Motor neuron (in vitro differentiated cells): ENCODE data around the gene PDCD6IP. TPM values are rescaled to one million over a fixed set of nuclear protein-coding genes. Genes with fewer than 3 reads are reported as not detected.
"Not testable (repeated sequence)": the region's sequence is repeated elsewhere in the genome, so short reads cannot be mapped to it uniquely, and the experiment has no call there.

ENCODE experiments used
- ATAC-seq, 8 experiments: fragments of 200-7000 bp; cut with Tn5 transposase; replicated peaks in 6 of 8; 2 replicates each; pipeline ENCODE4 v1.8.0; 2021; ENCODE audit warnings: mild to moderate bottlenecking in 8 of 8, moderate library complexity in 8 of 8
- H3K27ac ChIP-seq, 2 donors: fragments of 250-450 bp; sonication (Bioruptor Pico); 2 replicates each; pipeline ENCODE4 v1.9.0; 2021; ENCODE audit warnings: antibody characterized with exemption in 2 of 2, mild to moderate bottlenecking in 2 of 2, moderate library complexity in 1 of 2
- H3K4me1 ChIP-seq, 2 donors: fragments of 250-450 bp; sonication (Bioruptor Pico); replicated peaks in 1 of 2; 2 replicates each; pipeline ENCODE4 v1.6.1; 2021; ENCODE audit warnings: antibody characterized with exemption in 2 of 2, mild to moderate bottlenecking in 2 of 2, moderate library complexity in 1 of 2
- H3K4me3 ChIP-seq, 5 donors: fragments of 250-450 bp; sonication (Bioruptor Pico); 2 replicates each; pipeline ENCODE4 v1.9.0; 2021; ENCODE audit warnings: antibody characterized with exemption in 5 of 5, mild to moderate bottlenecking in 5 of 5, moderate library complexity in 4 of 5
- WGBS, 10 experiments: fragments of 450-650 bp; shearing (Covaris generic); methylation state at CpG; one replicate each; pipeline ENCODE4 v1.0.0; 2022; 5-methylcytosine and 5-hydroxymethylcytosine counted together
- in situ Hi-C, 9 experiments: fragments of 400-800 bp; cut with MboI; loops; one replicate each; pipeline ENCODE4 v1.15.0; 2021; ENCODE audit warnings: low sequenced_read_pairs in 9 of 9, low pct_unique_long_range_greater_than_20kb in 2 of 9; ENCODE audit not compliant: unreplicated experiment in 9 of 9
- total RNA-seq, 8 experiments: library from RNA; unstranded; fragments of 300-600 nt; gene quantifications; 2 replicates each; pipeline versions ENCODE4 v1.2.3 to v1.2.4, GENCODE V29; 2022

Gene PDCD6IP
- total RNA-seq, 8 experiments from 2014 or later = 56.8 to 166 (median 96.8) TPM

- H3K27ac ChIP-seq, H3K4me1 ChIP-seq, H3K4me3 ChIP-seq, ATAC-seq: not testable (repeated sequence)
- 88 to 100% (median 93%) methylated on average over 1 to 6 of the region's 6 CpGs for WGBS, 10 experiments
- in situ Hi-C loops = loop anchor here in 5 of 9 experiments (10.0 to 25.0 kb wide), 4 partner anchors 144 to 644 kb away; no protein-coding TSS in a partner anchor
Observed at GRCh38 chr3:33781413-33781812, 17.0 kb upstream of the PDCD6IP start.

GRCh38 chr3:33786565-33787327 is 11.7 kb upstream of the PDCD6IP start:
- in situ Hi-C loops = loop anchor here in 5 of 9 experiments (10.0 to 25.0 kb wide), 4 partner anchors 149 to 649 kb away; no protein-coding TSS in a partner anchor
- ATAC-seq = peak in 5 of 8 experiments; percentile 7 to 24 (median 15)
- Histone ChIP-seq H3K27ac (no peak overlapping the region), H3K4me1 (no peaks in the 10 kb centered on the region), H3K4me3 (peak overlapping the region in 4 of 5 donors; percentile 14 to 33 (median 22))
- WGBS, 10 experiments = 25 to 88% (median 65%) methylated on average over 1 to 7 of the region's 7 CpGs; no CpG with 5 or more reads in 1 of the 10 experiments

- H3K4me3 ChIP-seq = peak overlapping the region; percentile 5 to 33 (median 21)
- H3K27ac ChIP-seq = no peak overlapping the region
- in situ Hi-C loops = loop anchor here in 5 of 9 experiments (10.0 to 25.0 kb wide), 4 partner anchors 150 to 650 kb away; no protein-coding TSS in a partner anchor
- 0 to 16% (median 0%) methylated on average over 1 to 14 of the region's 15 CpGs for WGBS, 10 experiments
- peak; percentile 87 to 97 (median 92) for ATAC-seq
- H3K4me1 ChIP-seq = no peaks in the 10 kb centered on the region
Observed at GRCh38 chr3:33787328-33788009, 11.0 kb upstream of the PDCD6IP start.

- 21 to 73% (median 52%) methylated on average over 1 to 4 of the region's 4 CpGs; no CpG with 5 or more reads in 1 of the 10 experiments for WGBS, 10 experiments
- Histone ChIP-seq H3K27ac (no peak overlapping the region), H3K4me3 (no peak overlapping the region), H3K4me1 (no peaks in the 10 kb centered on the region)
- in situ Hi-C loops = loop anchor here in 5 of 9 experiments (10.0 to 25.0 kb wide), 4 partner anchors 152 to 652 kb away; no protein-coding TSS in a partner anchor
- peak in 2 of 8 experiments; percentile 8 to 52 for ATAC-seq
Observed at GRCh38 chr3:33789183-33789954, 9.1 kb upstream of the PDCD6IP start.

GRCh38 chr3:33790091-33790490 is 8.3 kb upstream of the PDCD6IP start:
- no peak overlapping the region for H3K27ac ChIP-seq
- no peak overlapping the region for H3K4me3 ChIP-seq
- H3K4me1 ChIP-seq = no peaks in the 10 kb centered on the region
- in situ Hi-C loops = loop anchor here in 4 of 9 experiments (25.0 kb wide), 3 partner anchors 153 to 653 kb away; no protein-coding TSS in a partner anchor
- ATAC-seq = no peak
- WGBS, 10 experiments = 33 to 100% (median 80%) methylated on average over 1 to 2 of the region's 3 CpGs; no CpG with 5 or more reads in 1 of the 10 experiments

GRCh38 chr3:33791477-33792166 is 6.8 kb upstream of the PDCD6IP start:
- H3K27ac ChIP-seq = no peak overlapping the region
- no peaks in the 10 kb centered on the region for H3K4me1 ChIP-seq
- ATAC-seq = peak in 3 of 8 experiments; percentile 29 to 64 (median 62)
- 40 to 100% (median 66%) methylated on average over 1 to 4 of the region's 4 CpGs; no CpG with 5 or more reads in 2 of the 10 experiments for WGBS, 10 experiments
- in situ Hi-C loops = loop anchor here in 4 of 9 experiments (25.0 kb wide), 3 partner anchors 154 to 654 kb away; no protein-coding TSS in a partner anchor
- no peak overlapping the region for H3K4me3 ChIP-seq

- WGBS, 10 experiments = 60 to 93% (median 80%) methylated on average over 2 to 5 of the region's 5 CpGs; no CpG with 5 or more reads in 1 of the 10 experiments
- no peaks in the 10 kb centered on the region for H3K4me1 ChIP-seq
- in situ Hi-C loops = loop anchor here in 4 of 9 experiments (25.0 kb wide), 3 partner anchors 155 to 655 kb away; no protein-coding TSS in a partner anchor
Observed at GRCh38 chr3:33792167-33792892, 6.1 kb upstream of the PDCD6IP start.

GRCh38 chr3:33795131-33795530 is 3.3 kb upstream of the PDCD6IP start:
- H3K27ac ChIP-seq = no peak overlapping the region
- in situ Hi-C loops = loop anchor here in 4 of 9 experiments (25.0 kb wide), 3 partner anchors 158 to 658 kb away; no protein-coding TSS in a partner anchor

More at GRCh38 chr3:33792167-33792892, 6.1 kb upstream of the PDCD6IP start:
- Histone ChIP-seq H3K4me3 (no peak overlapping the region), H3K27ac (no peak overlapping the region)
- ATAC-seq = no peak

GRCh38 chr3:33795856-33796536 is 2.4 kb upstream of the PDCD6IP start:
- Histone ChIP-seq H3K27ac (no peak overlapping the region), H3K4me1 (peaks cover 4 to 19% of the 10 kb centered on the region in 2 donors), H3K4me3 (no peak overlapping the region)
- 89 to 100% (median 98%) methylated on average over 1 to 3 of the region's 3 CpGs for WGBS, 10 experiments
- ATAC-seq = no peak
- in situ Hi-C loops = loop anchor here in 4 of 9 experiments (25.0 kb wide), 3 partner anchors 159 to 659 kb away; no protein-coding TSS in a partner anchor

More at GRCh38 chr3:33795131-33795530, 3.3 kb upstream of the PDCD6IP start:
- Histone ChIP-seq H3K4me3 (no peak overlapping the region), H3K4me1 (peaks cover under 1 to 10% of the 10 kb centered on the region in 2 donors)
- no peak for ATAC-seq

- peaks cover 4 to 19% of the 10 kb centered on the region in 2 donors for H3K4me1 ChIP-seq
- H3K4me3 ChIP-seq = peak overlapping the region; percentile 77 to 96 (median 79)
- in situ Hi-C loops = loop anchor here in 4 of 9 experiments (25.0 kb wide), 3 partner anchors 161 to 661 kb away; no protein-coding TSS in a partner anchor
- H3K27ac ChIP-seq = peak overlapping the region in 1 of 2 donors; percentile 90
- peak in 7 of 8 experiments; percentile 10 to 45 (median 28) for ATAC-seq
- WGBS, 10 experiments = 0 to 7% (median 0%) methylated on average over 2 to 9 of the region's 9 CpGs; no CpG with 5 or more reads in 1 of the 10 experiments
Observed at GRCh38 chr3:33798113-33798417, 365 bp upstream of the PDCD6IP start.

- peaks cover 4 to 19% of the 10 kb centered on the region in 2 donors for H3K4me1 ChIP-seq
- in situ Hi-C loops = loop anchor here in 4 of 9 experiments (25.0 kb wide), 3 partner anchors 162 to 662 kb away; no protein-coding TSS in a partner anchor
- ATAC-seq = peak in 2 of 8 experiments; percentile 0 to 1
- H3K4me3 ChIP-seq = peak overlapping the region; percentile 77 to 96 (median 79)
- H3K27ac ChIP-seq = peak overlapping the region in 1 of 2 donors; percentile 90
- 0 to 36% (median 21%) methylated on average over 1 to 3 of the region's 3 CpGs for WGBS, 10 experiments
Observed at GRCh38 chr3:33799202-33799551, 747 bp downstream of the PDCD6IP start.
